Uterus (tissue), 2 donors: ENCODE data around the gene CHKA.

Source experiments
- POLR2A ChIP-seq, 2 donors: fragments of 450-650 bp; IDR thresholded peaks; one replicate each; pipeline ENCODE4 v1.6.1; 2016; ENCODE audit warnings: antibody characterized with exemption in 2 of 2, mild to moderate bottlenecking in 1 of 2, moderate library complexity in 1 of 2
- TF ChIP-seq, protein P1 (sequence below), 4 experiments: fragments of 200-600 bp in 2 of 4; fragments of 450-650 bp in 2 of 4; sonication (generic) in 2 of 4; IDR thresholded peaks; one replicate each; pipeline ENCODE4 v1.5.1; 2016 to 2019; ENCODE audit warnings: antibody characterized with exemption in 4 of 4, mild to moderate bottlenecking in 2 of 4, moderate library complexity in 1 of 4

- TF ChIP-seq, protein P1, sequence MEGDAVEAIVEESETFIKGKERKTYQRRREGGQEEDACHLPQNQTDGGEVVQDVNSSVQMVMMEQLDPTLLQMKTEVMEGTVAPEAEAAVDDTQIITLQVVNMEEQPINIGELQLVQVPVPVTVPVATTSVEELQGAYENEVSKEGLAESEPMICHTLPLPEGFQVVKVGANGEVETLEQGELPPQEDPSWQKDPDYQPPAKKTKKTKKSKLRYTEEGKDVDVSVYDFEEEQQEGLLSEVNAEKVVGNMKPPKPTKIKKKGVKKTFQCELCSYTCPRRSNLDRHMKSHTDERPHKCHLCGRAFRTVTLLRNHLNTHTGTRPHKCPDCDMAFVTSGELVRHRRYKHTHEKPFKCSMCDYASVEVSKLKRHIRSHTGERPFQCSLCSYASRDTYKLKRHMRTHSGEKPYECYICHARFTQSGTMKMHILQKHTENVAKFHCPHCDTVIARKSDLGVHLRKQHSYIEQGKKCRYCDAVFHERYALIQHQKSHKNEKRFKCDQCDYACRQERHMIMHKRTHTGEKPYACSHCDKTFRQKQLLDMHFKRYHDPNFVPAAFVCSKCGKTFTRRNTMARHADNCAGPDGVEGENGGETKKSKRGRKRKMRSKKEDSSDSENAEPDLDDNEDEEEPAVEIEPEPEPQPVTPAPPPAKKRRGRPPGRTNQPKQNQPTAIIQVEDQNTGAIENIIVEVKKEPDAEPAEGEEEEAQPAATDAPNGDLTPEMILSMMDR (IDR thresholded peaks at IDR 0.05), result no peak
- no peak for TF ChIP-seq POLR2A (IDR thresholded peaks at IDR 0.05)
Measured at GRCh38 chr11:68053981-68054812, 67.0 kb downstream of the CHKA start.
